T-helper 1 cell treated with Interleukin-12 subunit alpha and Interleukin-12 subunit beta and Interleukin-4 antibody, amounts not matched to agents 30 ng/mL and 1 ng/mL, for 36 hours (primary cell): Measurements from ENCODE around the gene TMEM255B. TPM values are rescaled to one million over a fixed set of nuclear protein-coding genes. Genes with fewer than 3 reads are reported as not detected.

ENCODE experiments used
- intact Hi-C: fragments of 100-400 bp; cut with micrococcal nuclease; formaldehyde crosslinking; loops from one replicate; pipeline ENCODE4 v1.15.1; 2024
- total RNA-seq: library from RNA; stranded (reverse); gene quantifications from 2 replicates; pipeline ENCODE4 v1.2.3, GENCODE V29; 2022

The TMEM255B gene
- total RNA-seq, 1 donor from 2014 or later, result 2.3 TPM

DNA sequence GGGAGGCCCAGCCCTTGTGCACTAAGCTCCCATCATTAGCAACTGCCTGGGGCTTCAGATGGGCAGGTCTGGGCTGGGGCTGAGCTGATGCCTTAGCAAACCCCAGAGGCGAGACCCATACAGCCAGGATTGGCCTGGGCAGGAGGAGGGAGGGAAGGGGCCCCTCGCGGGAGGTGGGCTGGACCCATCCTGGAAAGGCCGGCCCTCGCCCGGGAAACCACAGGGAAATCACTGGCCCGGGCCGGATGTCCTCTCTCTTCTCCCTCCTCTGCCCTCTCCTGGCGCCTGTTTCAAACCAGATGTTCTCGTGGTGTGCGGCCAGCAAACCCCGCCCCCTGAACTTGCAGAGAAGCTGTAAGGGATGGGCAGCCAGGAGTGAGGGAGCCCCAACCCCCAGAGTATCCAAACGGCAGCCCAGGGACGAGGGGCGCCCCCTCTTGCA, 43.1 kb downstream of the TMEM255B start:
- intact Hi-C loops, result no loop called here

DNA sequence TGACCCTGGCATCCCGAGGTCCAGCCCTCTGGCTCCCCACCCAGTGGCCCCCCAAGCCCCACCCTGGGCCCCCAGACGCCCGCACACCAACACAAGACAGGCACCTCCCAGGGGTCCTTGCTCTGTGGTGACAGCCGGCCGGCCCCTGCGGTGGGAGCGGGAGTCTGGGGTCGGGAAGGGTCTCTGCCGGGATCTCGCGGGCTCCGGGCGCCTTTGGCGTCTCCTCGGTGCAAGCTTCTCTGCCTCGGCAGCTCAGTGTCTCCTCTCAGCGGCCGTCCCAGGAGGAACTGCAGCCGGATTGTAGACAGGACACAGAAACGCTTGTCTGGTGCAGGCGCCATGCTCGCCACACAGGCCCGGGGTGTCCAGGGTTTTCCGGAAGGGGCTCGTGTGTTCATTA, 43.7 kb downstream of the TMEM255B start:
- intact Hi-C loops, result no loop called here

DNA sequence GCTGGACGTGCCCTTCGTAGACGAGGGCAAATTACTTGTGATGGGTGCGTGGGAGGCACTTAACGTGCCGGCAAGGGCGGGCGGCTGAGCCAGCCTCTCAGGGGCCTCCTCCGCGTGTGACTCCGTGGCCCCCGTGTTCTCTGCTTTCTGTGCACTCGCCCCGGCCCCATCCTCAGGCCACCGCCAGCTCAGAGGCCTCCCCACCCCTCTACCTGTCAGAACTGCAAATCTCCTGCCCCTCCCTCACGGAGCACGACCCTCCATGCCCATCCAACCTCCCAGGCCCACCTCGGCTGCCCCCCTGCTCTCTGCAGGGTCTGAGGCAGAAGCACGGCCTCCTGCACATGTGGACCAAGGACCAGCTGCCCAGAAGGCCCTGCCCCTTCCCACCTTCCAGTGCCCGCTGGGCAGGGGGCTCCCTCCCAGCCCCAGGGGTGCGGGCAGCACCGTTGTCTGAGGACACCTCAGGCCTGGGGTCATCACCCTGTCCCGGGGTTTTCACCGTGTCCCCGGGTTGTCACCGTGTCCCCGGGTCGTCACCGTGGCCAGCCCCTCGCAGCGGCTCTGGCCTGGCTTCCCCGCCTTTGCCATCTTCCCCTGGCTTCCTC, 44.5 kb downstream of the TMEM255B start:
- intact Hi-C loops, result no loop called here

DNA sequence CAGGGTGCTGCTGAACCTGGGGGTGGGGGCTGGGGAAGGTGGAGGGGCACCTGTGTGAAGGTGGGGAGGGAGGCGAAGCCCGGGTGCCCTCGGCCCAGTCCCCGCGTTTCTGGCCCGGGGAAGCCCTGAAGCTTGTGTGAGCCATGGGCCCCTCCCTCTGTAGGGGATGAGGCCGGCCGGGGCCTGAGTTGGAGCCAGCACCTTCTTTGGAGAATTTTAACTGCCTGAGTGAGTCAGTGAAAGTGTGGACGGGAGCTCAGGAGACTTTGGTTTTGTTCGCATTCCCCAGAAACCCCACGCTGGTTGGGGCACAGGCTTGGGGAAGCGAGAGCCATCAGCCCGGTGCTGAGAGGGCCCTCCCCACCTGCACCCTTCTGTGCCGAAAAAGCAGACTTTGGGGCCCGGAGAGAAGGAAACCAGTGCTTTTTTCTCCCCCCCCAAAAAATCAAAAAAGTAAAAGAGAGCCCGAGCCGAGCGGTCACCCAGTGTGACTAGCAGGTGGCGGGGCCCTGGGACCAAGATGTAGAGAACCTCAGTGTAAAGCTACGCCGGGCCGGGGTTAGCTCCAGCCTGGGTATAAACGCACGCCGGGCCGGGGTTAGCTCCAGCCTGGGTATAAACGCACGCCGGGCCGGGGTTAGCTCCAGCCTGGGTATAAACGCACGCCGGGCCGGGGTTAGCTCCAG, 45.1 kb downstream of the TMEM255B start:
- intact Hi-C loops, result no loop called here

DNA sequence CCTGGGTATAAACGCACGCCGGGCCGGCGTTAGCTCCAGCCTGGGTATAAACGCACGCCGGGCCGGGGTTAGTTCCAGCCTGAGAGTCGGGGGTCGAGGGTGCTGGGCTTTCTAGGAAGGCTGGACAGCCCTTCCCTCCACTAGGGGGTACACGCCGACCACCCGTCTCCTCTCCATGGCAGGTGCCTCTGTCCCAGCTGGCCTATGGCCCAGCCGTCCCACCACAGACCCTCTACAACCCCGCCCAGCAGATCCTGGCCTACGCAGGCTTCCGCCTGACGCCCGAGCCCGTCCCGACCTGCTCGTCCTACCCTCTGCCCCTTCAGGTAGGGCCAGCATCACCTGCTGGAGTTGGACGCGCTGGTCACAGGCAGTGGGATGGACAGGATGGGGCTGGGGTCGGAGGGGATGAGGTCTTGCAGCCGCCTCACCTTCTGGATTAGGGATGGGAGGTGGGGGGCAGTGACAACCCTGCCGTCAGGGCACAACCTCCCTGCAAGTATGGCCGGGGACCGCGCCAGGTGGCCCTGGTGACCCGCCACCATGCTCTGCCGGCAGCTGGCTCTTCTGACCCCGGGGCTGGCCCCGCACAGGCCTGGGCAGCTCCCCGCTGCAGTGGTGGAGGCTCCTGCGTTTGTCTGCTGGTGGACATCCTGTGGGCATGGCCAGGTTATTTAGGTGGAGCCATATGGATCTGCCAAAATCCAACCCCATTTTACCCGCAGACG, 45.8 kb downstream of the TMEM255B start:
- intact Hi-C loops, result no loop called here

DNA sequence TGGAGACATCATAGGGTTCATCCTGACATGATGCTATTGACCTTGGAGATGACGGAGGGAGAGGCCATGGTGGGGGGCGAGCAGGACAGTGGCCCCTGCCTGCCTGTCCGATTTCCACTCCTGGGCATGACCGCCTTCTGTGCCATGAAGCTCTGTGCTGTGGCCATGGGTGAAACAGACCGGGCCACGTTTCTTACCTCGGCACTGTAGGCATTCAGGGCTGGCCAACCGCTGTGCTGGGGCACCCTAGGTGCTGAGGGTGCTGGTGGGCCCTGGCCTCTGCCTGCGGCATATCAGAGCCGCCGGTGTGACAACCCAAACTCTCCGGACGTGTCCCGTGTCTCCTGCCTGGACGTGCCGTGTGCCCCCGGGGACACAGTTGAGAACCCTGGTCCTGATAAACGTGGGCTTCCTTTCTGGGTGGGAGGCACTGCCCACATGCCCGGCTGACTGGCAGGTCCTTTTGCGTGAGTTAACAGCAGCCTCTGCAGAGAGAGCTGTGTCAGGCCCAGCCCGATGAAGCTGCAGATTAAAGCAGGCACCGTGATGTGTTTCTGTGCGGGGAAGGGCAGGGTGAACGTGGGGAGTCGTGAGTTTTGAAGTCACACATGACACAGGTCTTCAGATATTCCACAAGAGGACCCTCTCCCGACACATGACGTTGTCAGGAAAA, 46.5 kb downstream of the TMEM255B start:
- intact Hi-C loops, result no loop called here

DNA sequence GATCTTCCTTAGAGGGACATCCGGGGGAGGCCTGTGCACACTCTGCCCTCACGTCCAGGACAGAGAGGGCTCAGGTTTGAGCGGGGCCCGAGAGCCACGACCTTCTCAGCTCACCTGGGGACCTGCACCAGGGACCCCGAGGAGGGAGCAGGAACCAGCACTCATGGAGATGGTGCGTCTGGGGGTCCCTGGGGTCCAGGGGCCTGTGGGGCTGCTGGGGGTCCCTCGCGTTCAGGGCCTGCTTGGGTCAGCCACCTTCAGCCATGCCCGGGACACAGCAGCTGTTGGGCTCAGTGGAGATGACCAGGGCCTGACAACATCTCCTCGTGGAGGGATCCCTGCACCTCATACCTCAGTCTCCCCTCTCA, 47.1 kb downstream of the TMEM255B start:
- intact Hi-C loops, result no loop called here

DNA sequence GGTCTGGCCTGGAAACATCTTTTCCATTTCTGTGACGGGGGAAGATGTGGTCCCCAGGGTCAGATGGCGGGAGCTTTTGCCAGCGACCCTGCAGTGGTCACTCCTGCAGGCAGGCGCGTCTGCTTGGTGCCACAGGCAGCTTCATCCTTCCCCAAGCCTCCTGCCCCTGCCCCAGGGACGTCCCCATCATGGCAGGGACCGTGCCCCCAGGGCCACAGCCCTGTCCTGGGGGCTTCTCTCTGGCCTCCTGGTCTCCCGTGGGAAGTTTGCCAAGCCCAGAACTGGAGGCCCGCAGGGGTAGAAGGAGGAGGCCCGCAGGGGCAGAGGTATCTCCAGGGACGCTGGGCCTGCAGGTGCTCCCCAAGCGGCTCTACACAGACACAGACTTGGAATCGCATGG, 47.5 kb downstream of the TMEM255B start:
- intact Hi-C loops, result no loop called here

DNA sequence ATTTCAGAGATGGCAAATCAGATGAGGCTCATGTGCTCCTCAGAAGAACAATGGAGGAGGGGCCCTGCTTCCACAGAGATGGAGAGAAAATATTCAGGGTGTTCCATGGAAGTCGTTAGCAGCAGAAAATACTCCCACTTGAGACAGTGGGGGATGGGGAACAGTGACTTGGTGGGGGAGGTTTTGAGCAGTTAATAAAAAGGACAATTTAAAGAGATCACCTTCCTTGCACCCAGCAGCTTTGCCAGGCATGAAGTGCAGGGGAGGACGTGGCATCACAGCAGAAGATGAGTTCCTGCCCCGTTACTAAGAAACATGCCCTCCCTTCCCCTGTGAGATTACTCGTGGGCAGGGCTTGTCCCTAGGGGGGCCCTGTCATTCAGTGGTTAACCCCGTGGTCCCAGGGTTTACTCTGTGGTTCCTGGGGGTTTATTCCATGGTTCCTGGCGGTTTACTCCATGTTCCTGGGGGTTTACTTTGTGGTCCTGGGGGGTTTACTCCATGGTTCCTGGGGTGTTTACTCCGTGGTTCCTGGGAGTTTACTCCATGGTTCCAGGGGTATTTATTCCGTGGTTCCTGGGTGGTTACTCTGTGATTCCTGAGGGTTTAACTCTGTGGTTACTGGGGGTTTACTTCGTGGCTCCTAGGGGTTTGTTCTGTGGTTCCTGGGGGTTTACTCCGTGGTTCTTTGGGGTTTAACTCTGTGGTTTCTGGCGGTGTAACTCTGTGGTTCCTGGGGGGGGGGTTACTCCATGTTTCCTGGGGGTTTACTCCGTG, 49.2 kb downstream of the TMEM255B start:
- intact Hi-C loops, result no loop called here

DNA sequence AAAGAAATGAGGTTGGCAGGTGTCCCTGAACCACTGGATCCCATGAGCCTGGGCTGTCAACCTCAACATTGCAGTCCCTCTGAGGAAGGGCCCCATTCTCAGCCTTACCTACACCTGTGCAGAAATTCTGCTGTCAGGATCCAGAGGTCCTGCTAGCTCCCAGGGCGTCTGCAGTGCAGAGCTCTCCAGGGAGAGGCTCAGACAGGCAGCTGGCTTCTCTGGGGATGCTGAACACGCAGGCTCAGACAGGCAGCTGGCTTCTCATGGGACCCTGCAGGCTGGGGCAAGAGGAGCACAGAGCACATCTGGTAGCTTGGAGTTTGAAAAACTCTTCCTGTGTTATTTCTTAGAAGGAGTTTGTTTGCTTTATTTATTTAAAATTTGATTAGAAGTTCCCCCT, 50.9 kb downstream of the TMEM255B start:
- intact Hi-C loops, result no loop called here

DNA sequence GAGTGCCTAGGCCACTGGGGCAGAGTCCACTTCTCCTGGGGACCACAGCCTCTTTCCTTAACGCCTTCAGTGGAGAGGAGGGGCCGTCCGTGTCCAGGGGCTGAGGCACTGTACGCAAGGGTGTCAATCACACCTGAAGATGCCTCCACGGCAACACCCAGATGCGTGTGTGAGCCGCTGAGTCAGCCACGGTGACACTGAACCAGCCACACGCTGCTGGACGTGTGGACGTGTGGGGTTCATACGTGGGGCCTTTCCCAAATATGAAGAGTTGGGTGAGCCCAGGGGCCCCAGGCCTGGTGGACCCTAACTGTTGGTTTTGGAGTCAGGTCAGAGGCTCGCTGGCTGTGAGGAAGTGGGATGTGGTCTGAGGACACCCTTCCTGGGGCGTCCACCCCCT, 51.6 kb downstream of the TMEM255B start:
- intact Hi-C loops, result no loop called here

DNA sequence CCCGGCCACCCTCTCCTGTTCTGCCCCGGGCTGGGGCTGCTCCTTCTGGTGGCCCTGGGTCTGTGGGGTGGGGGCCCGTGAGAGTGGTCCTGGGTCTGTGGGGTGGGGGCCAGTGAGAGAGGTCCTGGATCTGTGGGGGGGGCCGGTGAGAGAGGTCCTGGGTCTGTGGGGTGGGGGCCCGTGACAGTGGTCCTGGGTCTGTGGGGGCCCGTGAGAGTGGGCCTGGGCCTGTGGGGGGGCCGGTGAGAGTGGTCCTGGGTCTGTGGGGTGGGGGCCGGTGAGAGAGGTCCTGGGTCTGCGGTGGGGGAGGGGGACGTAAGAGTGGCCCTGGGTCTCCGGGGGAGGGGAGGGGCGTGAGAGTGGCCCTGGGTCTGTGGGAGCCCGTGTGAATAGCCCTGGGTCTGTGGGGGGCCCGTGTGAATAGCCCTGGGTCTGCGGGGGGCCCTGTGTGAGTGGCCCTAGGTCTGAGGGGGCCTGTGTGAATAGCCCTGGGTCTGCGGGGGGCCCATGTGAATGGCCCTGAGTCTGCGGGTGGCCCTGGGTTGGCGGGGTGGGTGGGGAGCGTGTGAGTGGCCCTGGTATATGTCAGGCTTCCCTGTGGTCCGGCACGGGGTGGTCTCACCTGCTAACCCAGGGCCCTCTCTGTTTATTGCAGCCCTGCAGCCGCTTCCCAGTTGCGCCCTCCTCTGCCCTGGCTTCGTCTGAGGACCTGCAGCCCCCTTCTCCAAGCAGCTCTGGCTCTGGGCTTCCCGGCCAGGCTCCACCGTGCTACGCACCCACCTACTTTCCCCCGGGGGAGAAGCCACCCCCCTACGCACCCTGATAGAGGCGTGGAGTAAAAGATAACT, 52.3 kb downstream of the TMEM255B start:
- intact Hi-C loops, result no loop called here

DNA sequence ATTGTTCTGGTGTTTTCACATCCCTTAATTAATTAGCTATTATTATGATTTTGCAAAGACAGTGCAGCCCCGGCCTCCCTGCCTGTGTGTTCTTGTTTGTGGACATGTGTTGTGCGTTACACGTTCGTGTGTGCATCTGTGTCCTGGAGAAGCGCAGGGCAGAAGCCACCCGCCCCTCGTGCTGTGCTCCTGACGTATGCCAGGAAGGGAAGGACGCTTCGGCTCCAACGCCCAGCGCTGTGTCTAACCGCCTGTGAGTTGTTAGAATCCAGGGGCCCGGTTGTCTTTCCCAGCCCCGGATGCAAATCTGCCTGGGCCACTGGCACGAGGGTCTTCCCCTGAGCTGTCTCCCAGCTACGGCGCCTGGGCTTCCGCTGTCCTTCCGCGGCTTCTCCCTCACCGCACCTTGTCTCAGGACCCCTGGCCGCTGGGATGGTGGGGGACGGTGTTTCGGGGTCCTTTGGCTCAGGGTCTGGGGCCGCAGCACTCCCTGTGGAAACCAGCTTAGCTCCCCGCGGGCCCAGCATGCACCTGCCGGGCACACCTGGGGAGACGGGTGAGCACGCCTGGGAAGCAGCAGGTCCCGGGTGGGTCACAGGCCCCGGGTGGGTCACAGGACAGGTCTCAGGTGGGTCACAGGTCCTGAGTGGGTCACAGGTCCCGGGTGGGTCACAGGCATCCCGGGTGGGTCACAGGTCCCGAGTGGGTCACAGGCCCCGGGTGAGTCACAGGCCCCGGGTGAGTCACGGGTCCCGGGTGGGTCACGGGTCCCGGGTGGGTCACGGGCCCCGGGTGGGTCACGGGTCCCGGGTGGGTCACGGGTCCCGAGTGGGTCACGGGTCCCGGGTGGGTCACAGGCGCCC, 53.4 kb downstream of the TMEM255B start:
- intact Hi-C loops, result no loop called here

DNA sequence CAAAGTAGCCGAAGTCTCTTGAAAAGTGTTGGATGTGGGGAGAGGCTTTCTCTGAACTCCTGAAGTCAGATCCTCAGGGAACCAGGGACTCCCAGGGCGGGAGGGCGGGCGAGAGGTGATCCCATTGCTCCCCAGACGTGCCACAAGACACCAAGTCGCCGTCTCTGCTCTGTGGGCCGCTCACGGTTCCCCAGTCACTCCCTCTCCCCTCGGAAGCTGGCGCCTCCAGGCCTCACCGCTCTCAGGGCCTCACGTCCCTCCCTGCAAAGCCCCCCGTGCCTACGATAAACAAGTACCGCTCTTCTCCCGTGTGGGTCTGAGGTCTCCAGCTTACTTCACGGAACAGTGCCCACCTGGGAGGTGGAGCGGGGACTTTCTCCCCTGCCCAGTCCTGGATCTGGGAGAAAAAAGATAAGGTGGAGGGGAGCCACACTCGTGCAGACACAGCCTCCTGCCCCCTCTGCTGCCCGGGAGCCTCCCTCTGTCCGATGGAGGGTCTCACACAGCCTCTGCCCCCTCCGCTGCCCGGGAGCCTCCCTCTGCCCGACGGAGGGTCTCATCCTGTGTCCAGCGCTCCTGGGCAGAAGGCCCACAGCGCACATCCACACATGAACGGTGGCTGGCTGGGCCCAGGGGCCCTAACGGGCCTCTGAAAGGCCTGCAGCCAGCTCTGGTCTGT, 54.2 kb downstream of the TMEM255B start:
- intact Hi-C loops, result no loop called here

DNA sequence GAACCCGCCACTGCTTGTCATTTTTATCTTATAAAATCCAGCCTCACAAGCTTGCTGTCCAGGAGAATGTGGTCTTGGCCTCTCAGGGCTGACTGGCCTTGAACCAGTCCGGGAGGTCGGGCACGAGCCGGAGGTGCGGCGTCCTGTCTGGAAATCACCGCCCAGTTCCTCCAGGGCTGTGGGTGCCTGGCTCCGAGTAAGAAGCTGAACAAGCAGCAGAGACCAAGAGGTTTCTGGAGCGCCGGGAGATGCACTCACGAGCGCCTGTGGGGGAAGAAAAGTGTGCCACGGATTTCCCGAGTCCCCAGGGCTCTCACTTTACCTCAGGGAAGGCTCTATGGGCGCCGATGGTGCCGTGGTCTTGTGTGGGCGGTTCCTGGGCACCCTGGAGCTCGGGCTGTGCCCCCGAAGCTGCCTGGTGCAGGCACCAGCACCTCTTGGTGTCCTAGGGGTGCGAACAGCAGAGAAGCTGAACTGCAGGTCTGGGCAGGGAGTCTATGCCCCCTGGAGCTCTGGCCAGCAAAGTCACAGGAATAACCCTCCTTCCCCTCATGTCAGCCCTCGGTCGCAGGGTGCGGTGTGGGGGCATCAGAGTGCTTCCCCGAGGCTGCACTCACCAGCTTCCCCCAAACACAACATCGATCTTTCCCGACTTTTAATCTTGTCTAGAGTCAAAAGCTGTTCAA, 54.9 kb downstream of the TMEM255B start:
- intact Hi-C loops, result no loop called here

DNA sequence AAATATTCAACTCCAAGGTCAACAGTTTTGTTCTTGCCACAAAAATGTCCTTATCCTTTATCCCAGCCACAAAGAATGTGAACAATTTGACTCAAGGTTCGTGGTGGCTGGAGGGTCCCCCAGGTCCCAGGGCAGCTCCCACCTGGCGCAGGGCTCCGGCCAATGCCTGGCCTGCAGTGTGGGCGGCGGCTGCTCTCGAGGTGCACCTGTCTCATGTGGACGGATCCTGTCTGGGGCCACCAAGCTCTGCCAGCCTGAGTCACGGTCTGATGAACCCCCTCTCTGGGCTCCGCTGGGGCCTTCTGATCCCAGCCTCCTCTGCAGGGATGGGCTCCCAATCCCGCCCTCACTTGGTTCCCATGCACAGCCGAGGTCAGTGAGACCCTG, 55.4 kb downstream of the TMEM255B start:
- intact Hi-C loops, result no loop called here

DNA sequence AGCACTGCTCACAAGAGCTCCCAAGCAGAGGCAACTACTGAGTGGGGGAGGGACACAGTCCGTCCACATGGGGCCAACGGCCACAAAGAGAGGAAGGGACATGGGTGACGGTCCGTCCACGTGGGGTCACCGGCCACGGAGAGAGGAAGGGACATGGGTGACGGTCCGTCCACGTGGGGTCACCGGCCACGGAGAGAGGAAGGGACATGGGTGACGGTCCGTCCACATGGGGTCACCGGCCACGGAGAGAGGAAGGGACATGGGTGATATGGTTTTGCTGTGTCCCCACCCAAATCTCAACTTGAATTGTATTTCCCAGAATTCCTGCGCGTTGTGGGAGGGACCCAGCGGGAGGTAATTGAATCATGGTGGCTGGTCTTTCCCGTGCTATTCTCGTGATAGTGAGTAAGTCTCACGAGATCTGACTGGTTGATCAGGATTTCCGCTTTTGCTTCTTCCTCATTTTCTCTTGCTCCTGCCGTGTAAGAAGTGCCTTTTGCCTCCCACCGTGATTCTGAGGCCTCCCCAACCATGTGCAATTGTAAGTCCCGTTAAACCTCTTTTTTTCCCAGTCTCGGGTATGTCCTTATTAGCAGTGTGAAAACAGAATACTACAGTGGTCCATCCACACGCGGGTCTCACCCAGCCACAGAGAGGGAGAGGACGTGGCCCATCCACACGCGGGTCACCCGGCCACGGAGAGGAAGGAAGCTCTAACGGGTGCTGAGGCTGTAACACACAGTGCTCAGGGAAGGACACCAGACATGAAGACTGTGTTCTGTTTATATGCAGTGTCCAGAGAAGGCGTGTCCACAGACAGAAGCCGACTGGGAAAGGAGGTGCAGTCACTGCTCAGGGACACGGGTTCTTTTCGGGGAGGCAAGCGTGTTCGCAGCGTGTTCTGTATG, 56.4 kb downstream of the TMEM255B start:
- intact Hi-C loops, result loop anchor here (2.0 to 5.0 kb wide), 4 partner anchors 57 to 419 kb away; partner anchors contain the start of genes CDC16 and TMEM255B
